SU-DHL-6 (cell line): ENCODE data around the gene MTFMT.

Experiments used
- CTCF ChIP-seq: fragments of 200-600 bp; sonication (generic); IDR thresholded peaks from one replicate; pipeline ENCODE4 v1.5.1; 2017; ENCODE audit warnings: antibody characterized with exemption, mild to moderate bottlenecking, low read length, moderate library complexity; ENCODE audit not compliant: insufficient read depth, poor library complexity, severe bottlenecking
- EZH2phosphoT487 ChIP-seq: fragments of 200-600 bp; sonication (generic), shearing (Covaris generic); conservative IDR thresholded peaks from 2 replicates; pipeline ENCODE4 v1.6.1; 2018; ENCODE audit warnings: mild to moderate bottlenecking, antibody characterized with exemption, low read length, moderate library complexity, mixed read lengths

- TF ChIP-seq CTCF, result no peak
- no peak for TF ChIP-seq EZH2phosphoT487
Measured at GRCh38 chr15:65044724-65045481, 15.5 kb upstream of the MTFMT start, which contains the start of gene SLC51B.
